Gastroesophageal sphincter (tissue), 3 donors: ENCODE data around the gene RPS10.

ENCODE experiments used
- CTCF ChIP-seq, 4 experiments: fragments of 200-600 bp in 2 of 4; fragments of 450-650 bp in 2 of 4; sonication (generic) in 1 of 4; IDR thresholded peaks; one replicate each; pipeline ENCODE4 v1.5.1; 2017 to 2019; ENCODE audit warnings: antibody characterized with exemption in 4 of 4, mild to moderate bottlenecking in 2 of 4, moderate library complexity in 2 of 4
- EP300 ChIP-seq: sonication (generic); formaldehyde crosslinking; IDR thresholded peaks from one replicate; pipeline ENCODE4 v1.6.1; 2017; ENCODE audit warnings: antibody characterized with exemption, mild to moderate bottlenecking
- POLR2A ChIP-seq, 2 donors: fragments of 450-650 bp; IDR thresholded peaks; one replicate each; pipeline ENCODE4 v1.6.1; 2017; ENCODE audit warnings: antibody characterized with exemption in 2 of 2, mild to moderate bottlenecking in 2 of 2, moderate library complexity in 1 of 2
- POLR2AphosphoS5 ChIP-seq: sonication (generic); formaldehyde crosslinking; IDR thresholded peaks from one replicate; pipeline ENCODE4 v1.6.1; 2017; ENCODE audit warnings: antibody characterized with exemption

GRCh38 chr6:34451192-34451591 is 25.3 kb upstream of the RPS10 start:
- TF ChIP-seq POLR2A (IDR thresholded peaks at IDR 0.05), result no peak
- no peak for TF ChIP-seq CTCF (IDR thresholded peaks at IDR 0.05)
- no peak for TF ChIP-seq POLR2AphosphoS5
- no peak for TF ChIP-seq EP300
